Sciatic nerve (tissue), 2 donors: ENCODE measurements around the gene TSPOAP1. TPM values are rescaled to one million over a fixed set of nuclear protein-coding genes. Genes with fewer than 3 reads are reported as not detected.
"Not testable (repeated sequence)": the region's sequence is repeated elsewhere in the genome, so short reads cannot be mapped to it uniquely, and the experiment has no call there.

Experiments used
- ATAC-seq: fragments of 200-7000 bp; cut with Tn5 transposase; one replicate; pipeline ENCODE4 v1.9.1; 2020; ENCODE audit warnings: mild to moderate bottlenecking, moderate library complexity
- DNase-seq: peaks from one replicate; pipeline ENCODE4 v3.0.0-alpha.2; 2020; ENCODE audit warnings: low spot score
- intact Hi-C: fragments of 100-400 bp; cut with DNase I; formaldehyde crosslinking; loops from one replicate; pipeline ENCODE4 v1.14.2; 2022
- total RNA-seq: library from RNA; stranded (reverse); fragmentation: NEBNext Ultra II Directional; extraction: Animal tissue kit (Norgen Biotek cat#: 25700); gene quantifications from one replicate; pipeline ENCODE4 v1.2.1, GENCODE V29; 2021
- donor health status: DM: no; HTN: no; CAD: no.
- donor health status: DM: no; HTN: no; CAD: no.

TSPOAP1 gene
- total RNA-seq, 1 donor from 2014 or later = 17.8 TPM

- intact Hi-C loops = no loop called here
- ATAC-seq (no peak), DNase-seq (no peak)
Observed at GRCh38 chr17:58343131-58343530, 14.5 kb upstream of the TSPOAP1 start.

GRCh38 chr17:58341861-58342475, 13.4 kb upstream of the TSPOAP1 start:
- ATAC-seq (no peak), DNase-seq (no peak)
- intact Hi-C loops = no loop called here

- not testable (repeated sequence) for DNase-seq
Observed at GRCh38 chr17:58341136-58341860, 12.7 kb upstream of the TSPOAP1 start.

GRCh38 chr17:58340405-58340876, 11.8 kb upstream of the TSPOAP1 start:
- ATAC-seq (no peak), DNase-seq (no peak)
- intact Hi-C loops = no loop called here

More at GRCh38 chr17:58341136-58341860, 12.7 kb upstream of the TSPOAP1 start:
- ATAC-seq, intact Hi-C loops: not testable (repeated sequence)

GRCh38 chr17:58339755-58340404, 11.3 kb upstream of the TSPOAP1 start:
- intact Hi-C loops = no loop called here
- DNase-seq (no peak), ATAC-seq (no peak)

GRCh38 chr17:58338841-58339754, 10.5 kb upstream of the TSPOAP1 start:
- DNase-seq = peak; percentile 74
- peak; percentile 69 for ATAC-seq
- intact Hi-C loops = no loop called here

- ATAC-seq (no peak), DNase-seq (no peak)
- intact Hi-C loops = no loop called here
Observed at GRCh38 chr17:58338454-58338840, 9.9 kb upstream of the TSPOAP1 start.

- intact Hi-C loops = no loop called here
- peak; percentile 82 for DNase-seq
- ATAC-seq = peak; percentile 91
Observed at GRCh38 chr17:58337600-58338453, 9.2 kb upstream of the TSPOAP1 start.

- no peak for ATAC-seq
- intact Hi-C loops = no loop called here
- no peak for DNase-seq
Observed at GRCh38 chr17:58337210-58337599, 8.6 kb upstream of the TSPOAP1 start.

GRCh38 chr17:58336456-58337209, 8.0 kb upstream of the TSPOAP1 start:
- DNase-seq (no peak), ATAC-seq (no peak)
- intact Hi-C loops = no loop called here

- DNase-seq = no peak
- ATAC-seq = no peak
- intact Hi-C loops = no loop called here
Observed at GRCh38 chr17:58335779-58336455, 7.3 kb upstream of the TSPOAP1 start.

- DNase-seq = no peak
- ATAC-seq = no peak
- intact Hi-C loops = no loop called here
Observed at GRCh38 chr17:58335061-58335731, 6.6 kb upstream of the TSPOAP1 start.

GRCh38 chr17:58334661-58335060, 6.1 kb upstream of the TSPOAP1 start:
- no peak for ATAC-seq
- intact Hi-C loops = no loop called here
- DNase-seq = no peak

- DNase-seq (no peak), ATAC-seq (no peak)
- intact Hi-C loops = no loop called here
Observed at GRCh38 chr17:58334256-58334655, 5.7 kb upstream of the TSPOAP1 start.

GRCh38 chr17:58333736-58334207, 5.2 kb upstream of the TSPOAP1 start:
- intact Hi-C loops = no loop called here
- DNase-seq = no peak
- ATAC-seq = no peak
